Epithelial cell of esophagus (primary cell): ENCODE results near the gene FAM186B.

ENCODE experiments used
- DNase-seq: peaks from one replicate; pipeline ENCODE4 v3.0.0; 2010; ENCODE audit warnings: low read depth
- H3K4me3 ChIP-seq: 2 replicates; pipeline ENCODE4 v1.5.1; 2011; ENCODE audit warnings: mild to moderate bottlenecking, low read length, control low read depth
- TF ChIP-seq, protein P1 (sequence below): IDR thresholded peaks from 2 replicates; pipeline ENCODE4 v1.5.1; 2011; ENCODE audit warnings: low read depth, mild to moderate bottlenecking, low read length, control low read depth, inconsistent platforms; ENCODE audit not compliant: insufficient read depth; ENCODE audit errors: missing control alignments

Gene FAM186B

DNA sequence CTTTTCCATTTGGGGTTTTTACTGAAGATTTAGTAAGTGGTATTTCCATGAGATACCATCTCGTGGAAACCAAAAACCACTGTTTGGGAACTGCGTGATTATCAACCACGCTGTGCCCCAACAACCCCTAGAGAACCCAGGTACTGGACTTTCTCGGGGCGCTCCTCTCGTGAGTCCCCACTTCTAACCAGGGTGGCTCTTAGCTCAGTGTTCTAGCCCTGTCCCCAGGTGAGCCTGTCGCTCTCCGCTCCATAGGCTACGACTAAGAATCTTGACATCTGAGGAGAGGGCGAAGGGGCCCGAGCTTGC lies 38.2 kb downstream of the FAM186B start:
- TF ChIP-seq, protein P1, sequence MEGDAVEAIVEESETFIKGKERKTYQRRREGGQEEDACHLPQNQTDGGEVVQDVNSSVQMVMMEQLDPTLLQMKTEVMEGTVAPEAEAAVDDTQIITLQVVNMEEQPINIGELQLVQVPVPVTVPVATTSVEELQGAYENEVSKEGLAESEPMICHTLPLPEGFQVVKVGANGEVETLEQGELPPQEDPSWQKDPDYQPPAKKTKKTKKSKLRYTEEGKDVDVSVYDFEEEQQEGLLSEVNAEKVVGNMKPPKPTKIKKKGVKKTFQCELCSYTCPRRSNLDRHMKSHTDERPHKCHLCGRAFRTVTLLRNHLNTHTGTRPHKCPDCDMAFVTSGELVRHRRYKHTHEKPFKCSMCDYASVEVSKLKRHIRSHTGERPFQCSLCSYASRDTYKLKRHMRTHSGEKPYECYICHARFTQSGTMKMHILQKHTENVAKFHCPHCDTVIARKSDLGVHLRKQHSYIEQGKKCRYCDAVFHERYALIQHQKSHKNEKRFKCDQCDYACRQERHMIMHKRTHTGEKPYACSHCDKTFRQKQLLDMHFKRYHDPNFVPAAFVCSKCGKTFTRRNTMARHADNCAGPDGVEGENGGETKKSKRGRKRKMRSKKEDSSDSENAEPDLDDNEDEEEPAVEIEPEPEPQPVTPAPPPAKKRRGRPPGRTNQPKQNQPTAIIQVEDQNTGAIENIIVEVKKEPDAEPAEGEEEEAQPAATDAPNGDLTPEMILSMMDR: no peak
- H3K4me3 ChIP-seq: peak overlapping the region; percentile 91
- DNase-seq: no peak

DNA sequence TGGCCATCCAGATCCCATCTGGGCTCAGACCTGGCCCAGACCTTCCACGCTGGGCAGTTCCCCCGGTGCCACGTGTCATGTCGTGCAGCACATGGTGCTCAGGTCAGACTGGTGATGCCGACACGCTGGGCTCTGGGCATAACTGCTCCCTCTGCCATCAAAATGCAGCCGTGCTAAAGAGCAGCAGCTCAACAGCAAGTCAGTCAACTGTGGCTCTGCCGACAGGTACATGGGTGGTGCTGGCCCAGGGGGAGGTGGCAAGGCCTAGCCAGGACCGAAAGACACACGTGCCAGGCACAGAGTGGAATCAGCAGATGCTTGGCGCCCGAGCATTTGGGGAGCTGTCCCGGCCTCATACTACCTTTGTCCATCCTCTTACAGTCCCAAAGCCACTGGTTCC lies 39.1 kb downstream of the FAM186B start:
- no peak for DNase-seq
- TF ChIP-seq, protein P1: no peak
- H3K4me3 ChIP-seq: no peak overlapping the region

DNA sequence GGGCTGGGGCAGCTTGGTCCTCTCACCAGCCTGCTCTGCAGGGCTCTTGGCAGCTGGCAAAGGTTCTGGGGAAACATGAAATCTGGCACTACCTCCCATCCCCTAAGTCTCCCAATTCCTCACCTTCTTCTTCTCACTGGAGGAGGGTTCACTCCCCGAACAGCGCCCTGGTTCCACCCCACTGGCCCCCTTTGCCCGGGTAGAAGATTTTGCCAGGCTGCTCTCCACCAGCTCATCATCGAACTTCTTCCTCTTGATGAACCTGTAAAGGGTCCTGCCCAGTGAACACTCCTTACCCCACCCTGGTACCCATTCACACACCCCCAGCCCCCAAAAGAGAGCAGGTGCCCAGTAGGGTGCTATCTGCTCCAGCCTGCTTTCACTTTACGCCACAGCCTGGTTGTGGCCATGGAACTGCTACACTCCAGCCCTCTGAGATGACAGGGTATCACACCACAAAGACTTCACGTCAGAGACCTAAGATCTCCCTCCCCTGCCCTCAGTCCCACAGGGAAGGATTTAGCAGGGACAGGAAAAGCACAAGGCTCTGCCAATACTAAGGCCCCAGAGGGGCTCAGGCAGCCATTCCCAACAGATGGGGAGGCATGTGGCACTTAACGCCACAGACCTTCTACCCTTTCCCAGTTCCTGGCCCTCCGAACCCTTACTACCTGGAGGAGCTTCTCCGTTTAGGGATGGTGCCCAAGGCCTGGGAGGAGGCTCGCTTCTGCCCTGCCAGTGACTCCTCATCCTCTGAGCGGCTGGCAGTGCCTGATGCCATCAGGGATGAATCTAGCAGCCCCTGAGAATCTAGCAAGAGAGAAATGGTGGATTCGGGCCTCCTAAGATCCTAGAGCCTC lies 39.8 kb downstream of the FAM186B start:
- DNase-seq: no peak
- TF ChIP-seq, protein P1: no peak
- no peak overlapping the region for H3K4me3 ChIP-seq

DNA sequence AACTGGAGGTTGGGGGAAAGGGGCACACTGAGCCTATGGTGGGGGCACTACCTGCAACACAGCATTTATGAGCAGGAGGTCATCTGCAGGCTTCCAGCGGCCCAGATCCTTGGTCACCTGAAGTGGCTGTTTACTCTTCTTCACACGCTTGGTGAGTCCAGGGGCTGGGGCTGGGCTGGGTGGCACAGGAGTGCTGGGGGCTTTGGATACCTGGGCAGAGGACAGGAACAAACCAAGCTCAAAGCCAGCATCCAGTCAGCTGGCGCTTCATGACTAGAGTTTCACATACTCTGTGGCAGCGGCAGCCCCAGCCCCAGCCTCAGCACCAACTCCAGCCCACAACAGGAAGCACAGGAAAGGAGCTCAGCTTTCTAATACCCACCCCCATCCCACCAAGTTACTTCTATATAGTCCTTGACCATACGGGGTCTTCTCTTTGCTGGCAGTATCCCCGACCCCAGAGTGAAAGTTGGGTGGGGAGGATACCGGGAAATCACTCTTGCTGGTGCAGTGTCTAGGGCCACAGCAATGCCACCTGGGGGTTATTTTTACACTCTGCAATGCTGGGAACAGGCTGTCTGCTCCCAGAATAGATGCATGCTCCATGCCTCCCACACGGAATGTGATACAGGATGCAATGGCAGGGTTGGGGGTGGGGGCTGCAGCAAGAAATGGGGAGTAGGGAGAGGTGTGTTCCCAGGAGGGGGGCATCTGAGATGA lies 40.6 kb downstream of the FAM186B start:
- TF ChIP-seq, protein P1: no peak
- no peak overlapping the region for H3K4me3 ChIP-seq
- DNase-seq: no peak

DNA sequence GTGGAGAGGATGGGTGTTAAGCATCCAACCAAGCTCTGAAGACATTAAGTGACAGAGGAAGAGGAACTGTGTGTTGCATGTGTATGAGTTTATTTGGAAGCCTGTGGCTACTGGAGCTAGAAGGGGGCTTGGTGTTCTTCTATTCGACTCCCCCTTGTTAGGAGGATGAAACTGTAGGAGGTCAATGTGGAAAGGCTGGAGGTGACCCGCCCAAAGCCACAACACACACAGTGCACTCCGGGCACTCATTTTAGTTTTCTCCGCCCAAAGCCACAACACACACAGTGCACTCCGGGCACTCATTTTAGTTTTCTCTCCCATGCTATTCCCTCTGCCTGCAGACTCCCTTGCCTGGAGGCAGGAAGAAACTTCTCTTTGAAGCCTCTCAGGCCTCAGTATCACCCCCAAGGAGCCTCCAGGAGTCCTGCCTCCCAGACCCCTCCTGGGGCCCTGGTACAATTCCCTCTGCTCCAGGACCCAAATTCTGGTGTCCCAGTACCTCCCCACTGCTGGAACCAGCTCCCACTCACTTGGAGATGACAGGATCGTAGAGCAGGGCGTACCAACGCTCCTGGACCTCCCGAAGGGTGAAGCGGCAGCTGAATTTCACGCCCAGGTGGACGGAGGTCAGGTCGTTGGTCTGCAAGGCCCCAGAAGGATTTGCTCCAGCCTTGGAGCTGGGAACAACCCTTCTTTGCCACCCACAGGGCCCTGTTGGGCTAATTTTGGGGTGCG lies 41.3 kb downstream of the FAM186B start:
- H3K4me3 ChIP-seq: no peak overlapping the region
- DNase-seq: no peak
- TF ChIP-seq, protein P1: no peak

DNA sequence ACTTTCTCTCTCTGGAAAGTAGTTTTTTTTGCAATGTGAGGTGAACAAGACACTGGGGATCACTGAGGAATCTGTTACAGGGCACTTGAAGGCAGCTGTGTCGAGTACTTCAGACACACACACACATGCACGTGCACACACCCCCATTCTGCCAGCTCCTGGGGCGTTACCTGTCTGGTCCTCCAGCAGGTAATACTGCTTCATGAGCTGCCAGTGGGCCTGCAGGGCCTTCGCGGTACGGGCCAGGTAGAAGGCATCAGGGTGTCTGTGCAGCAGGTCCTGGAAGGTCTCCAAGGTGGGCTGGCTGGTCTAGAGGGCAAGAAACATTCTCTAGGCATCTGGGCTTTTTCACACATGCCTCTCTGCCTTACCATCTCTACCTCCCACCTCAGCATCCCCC lies 42.6 kb downstream of the FAM186B start:
- H3K4me3 ChIP-seq: no peak overlapping the region
- DNase-seq: no peak
- TF ChIP-seq, protein P1: no peak
